Kidney (tissue), 14 donors: ENCODE results near the gene TMEM51. TPM values are rescaled to one million over a fixed set of nuclear protein-coding genes. Genes with fewer than 3 reads are reported as not detected.

Source experiments
- DNase-seq, 5 donors: peaks; one replicate each; pipeline ENCODE4 v3.0.0-alpha.2; 2013 to 2020
- FAIRE-seq: peaks from 2 replicates; lab custom pipeline; 2012; peaks lifted over from hg19 to GRCh38; lab: Jason Lieb, UNC
- H3K27ac ChIP-seq, 2 donors: one replicate each; pipeline ENCODE4 v1.7.0; 2013; ENCODE audit warnings: low read depth in 2 of 2, low read length in 2 of 2, inconsistent platforms in 1 of 2
- H3K27me3 ChIP-seq: one replicate; pipeline ENCODE4 v1.7.1; 2013; ENCODE audit warnings: low read length, inconsistent platforms; ENCODE audit not compliant: control insufficient read depth, insufficient read depth
- H3K36me3 ChIP-seq, 3 donors: one replicate each; pipeline versions ENCODE4 v1.7.0 to v1.7.1; 2013; ENCODE audit warnings: low read length in 3 of 3, control low read depth in 1 of 3, inconsistent platforms in 1 of 3; ENCODE audit not compliant: insufficient read depth in 3 of 3, control insufficient read depth in 2 of 3
- H3K4me1 ChIP-seq, 3 donors: one replicate each; pipeline versions ENCODE4 v1.7.0 to v1.7.1; 2013; ENCODE audit warnings: low read length in 3 of 3, inconsistent platforms in 1 of 3, low read depth in 1 of 3; ENCODE audit not compliant: control insufficient read depth in 2 of 3, insufficient read depth in 2 of 3
- H3K4me3 ChIP-seq, 3 donors: one replicate each; pipeline versions ENCODE4 v1.7.0 to v1.8.1; 2013; ENCODE audit warnings: low read length in 3 of 3, control low read depth in 1 of 3, inconsistent platforms in 1 of 3
- H3K9ac ChIP-seq, 3 donors: one replicate each; pipeline versions ENCODE4 v1.7.0 to v1.7.1; 2013; ENCODE audit warnings: low read length in 3 of 3, control low read depth in 1 of 3, inconsistent platforms in 1 of 3
- H3K9me3 ChIP-seq, 3 donors: one replicate each; pipeline versions ENCODE4 v1.7.0 to v1.7.1; 2013; ENCODE audit warnings: low read length in 3 of 3, control low read depth in 1 of 3, inconsistent platforms in 1 of 3; ENCODE audit not compliant: control insufficient read depth in 2 of 3, insufficient read depth in 1 of 3
- CTCF ChIP-seq: IDR thresholded peaks from 3 replicates; pipeline ENCODE4 v1.5.1; 2012; ENCODE audit warnings: mild to moderate bottlenecking, moderate library complexity, borderline replicate concordance; ENCODE audit not compliant: insufficient read depth; ENCODE audit errors: extremely low read depth
- intact Hi-C: fragments of 100-400 bp; cut with DNase I; formaldehyde crosslinking; loops from one replicate; pipeline ENCODE4 v1.11.1; 2022
- polyA plus RNA-seq: library from polyadenylated mRNA; stranded (reverse); fragments of 350-450 nt; fragmentation: Illumina TruSeq; extraction: RNeasy Lipid Tissue Mini Kit (QIAGEN cat#74804); gene quantifications from one replicate; pipeline ENCODE4 v1.2.3, GENCODE V29; 2014; ENCODE audit warnings: low read depth, low replicate concordance; ENCODE audit not compliant: insufficient read depth
- total RNA-seq: library from RNA; stranded (reverse); fragmentation: NEBNext Ultra II Directional; extraction: Animal tissue kit (Norgen Biotek cat#: 25700); gene quantifications from one replicate; pipeline ENCODE4 v1.2.1, GENCODE V29; 2021
- donor health status: control.
- donor health status: control.
- donor health status: control.
- donor health status: control.
- donor health status: control.
- donor health status: DM: yes; HTN: yes; CAD: no.
- donor health status: Normal renal cell carcinoma (clear cell type).

Gene TMEM51
- total and polyA plus RNA-seq, 2 donors from 2014 or later = 38.1 to 48.4 TPM

GRCh38 chr1:15260418-15261154 lies 107.0 kb downstream of the TMEM51 start:
- no peak overlapping the region for H3K4me3 ChIP-seq
- H3K27ac ChIP-seq = peak overlapping the region in 1 of 2 donors; percentile 38
- FAIRE-seq = no peak
- peaks cover 0 to 2% (median 0%) of the 10 kb centered on the region in 3 donors for H3K9me3 ChIP-seq
- H3K9ac ChIP-seq = no peak overlapping the region
- H3K4me1 ChIP-seq = peaks cover 0 to 9% (median 0%) of the 10 kb centered on the region in 3 donors
- no peak for TF ChIP-seq CTCF
- DNase-seq = no peak
- H3K27me3 ChIP-seq = no peaks in the 10 kb centered on the region
- intact Hi-C loops = no loop called here
- no peaks in the 10 kb centered on the region for H3K36me3 ChIP-seq

- no peak for FAIRE-seq
- Histone ChIP-seq H3K27ac (peak overlapping the region; percentile 16 to 41), H3K4me1 (peaks cover 0 to 9% (median 0%) of the 10 kb centered on the region in 3 donors), H3K9me3 (peaks cover 0 to 2% (median 0%) of the 10 kb centered on the region in 3 donors), H3K9ac (peak overlapping the region in 1 of 3 donors; percentile 16), H3K36me3 (no peaks in the 10 kb centered on the region), H3K4me3 (no peak overlapping the region), H3K27me3 (no peaks in the 10 kb centered on the region)
- TF ChIP-seq CTCF = no peak
- peak in 2 of 5 donors; percentile 30 to 66 for DNase-seq
- intact Hi-C loops = no loop called here
Observed at GRCh38 chr1:15261155-15262002, 107.8 kb downstream of the TMEM51 start.

GRCh38 chr1:15262003-15262377 lies 108.4 kb downstream of the TMEM51 start:
- intact Hi-C loops = no loop called here
- peaks cover 0 to 9% (median 0%) of the 10 kb centered on the region in 3 donors for H3K4me1 ChIP-seq
- DNase-seq (no peak), FAIRE-seq (no peak)
- peak overlapping the region in 1 of 2 donors; percentile 16 for H3K27ac ChIP-seq
- peaks cover 0 to 2% (median 0%) of the 10 kb centered on the region in 3 donors for H3K9me3 ChIP-seq
- no peak overlapping the region for H3K4me3 ChIP-seq
- no peak for TF ChIP-seq CTCF
- no peaks in the 10 kb centered on the region for H3K27me3 ChIP-seq
- H3K36me3 ChIP-seq = no peaks in the 10 kb centered on the region
- no peak overlapping the region for H3K9ac ChIP-seq
